H1 (cell line): Measurements from ENCODE around the gene LDLRAD3.

Experiments used
- GABPA ChIP-seq: IDR thresholded peaks from 2 replicates; pipeline ENCODE4 v1.6.1; 2011; ENCODE audit warnings: mild to moderate bottlenecking, low read length, moderate library complexity, borderline replicate concordance; ENCODE audit not compliant: insufficient read depth
- RBBP5 ChIP-seq: IDR thresholded peaks from 2 replicates; pipeline ENCODE4 v1.7.1; 2012; ENCODE audit warnings: low read depth, mild to moderate bottlenecking, inconsistent platforms, low read length, moderate library complexity, borderline replicate concordance
- TF ChIP-seq, protein P1 (sequence below): IDR thresholded peaks from 2 replicates; pipeline ENCODE4 v1.6.1; 2011; ENCODE audit warnings: low read length, improper control_type of control experiment

DNA sequence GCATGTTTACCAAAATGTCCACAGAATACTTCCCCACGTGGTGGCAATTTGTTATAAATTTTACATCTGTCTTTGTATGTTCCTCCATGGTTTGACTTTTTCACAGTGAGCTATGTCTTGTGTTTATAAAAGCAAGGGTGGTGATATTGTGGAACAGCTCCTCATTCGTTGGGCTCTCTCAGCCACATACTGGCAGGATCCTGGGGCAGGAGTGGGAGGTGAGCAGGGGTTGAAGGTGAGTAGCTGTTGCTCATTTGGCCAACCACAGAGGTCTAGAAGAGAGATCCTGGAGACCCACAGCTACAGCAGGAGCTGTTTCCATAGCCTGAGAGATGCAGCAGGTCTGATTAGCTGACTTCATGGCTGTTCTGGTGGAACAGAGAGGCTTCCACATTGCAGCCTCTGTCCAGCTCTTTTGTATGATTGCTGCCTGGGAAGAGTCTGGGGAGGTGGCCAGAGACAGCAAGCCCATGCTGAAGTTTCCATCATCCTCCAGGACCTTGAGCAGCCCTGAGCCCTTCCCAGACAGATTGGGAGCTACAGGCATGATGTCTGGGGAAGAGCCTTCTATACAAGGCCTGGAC lies 128.1 kb downstream of the LDLRAD3 start:
- TF ChIP-seq, protein P1, sequence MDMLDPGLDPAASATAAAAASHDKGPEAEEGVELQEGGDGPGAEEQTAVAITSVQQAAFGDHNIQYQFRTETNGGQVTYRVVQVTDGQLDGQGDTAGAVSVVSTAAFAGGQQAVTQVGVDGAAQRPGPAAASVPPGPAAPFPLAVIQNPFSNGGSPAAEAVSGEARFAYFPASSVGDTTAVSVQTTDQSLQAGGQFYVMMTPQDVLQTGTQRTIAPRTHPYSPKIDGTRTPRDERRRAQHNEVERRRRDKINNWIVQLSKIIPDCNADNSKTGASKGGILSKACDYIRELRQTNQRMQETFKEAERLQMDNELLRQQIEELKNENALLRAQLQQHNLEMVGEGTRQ, result no peak
- TF ChIP-seq RBBP5 (no peak), GABPA (no peak)
